ENCODE data around the gene KCNK2.

- TF ChIP-seq CTCF (IDR thresholded peaks at IDR 0.05; ENCODE audit: borderline replicate concordance, extremely low read depth, low read length, poor library complexity, severe bottlenecking) (no peak), EZH2 (IDR thresholded peaks at IDR 0.05; ENCODE audit: borderline replicate concordance, low read depth, low read length, severe bottlenecking) (no peak)
These were observed 187.4 kb downstream of the KCNK2 start for GRCh38 chr1:215269955-215270354.
